HG03025 (cell line): Measurements from ENCODE around the gene RAI14.

Experiments used
- ATAC-seq: cut with Tn5 transposase; IDR thresholded peaks from one replicate; pipeline ENCODE4 v1.9.1; 2021; ENCODE audit warnings: mild to moderate bottlenecking, moderate library complexity; ENCODE audit not compliant: unreplicated experiment, low FRiP score

RAI14 gene

GRCh38 chr5:34656001-34656699 is at the start of gene RAI14:
Gene RAI14 (plus strand): TSS chr5:34656328. CDS start chr5:34686920, 30,592 bp downstream.
- no peak for ATAC-seq

- no peak for ATAC-seq
These were observed 47.8 kb upstream of the RAI14 start for GRCh38 chr5:34608368-34608767.

- no peak for ATAC-seq
These were observed 47.1 kb upstream of the RAI14 start for GRCh38 chr5:34608859-34609648.

GRCh38 chr5:34609951-34610441 is 46.1 kb upstream of the RAI14 start:
- ATAC-seq = no peak

- ATAC-seq = no peak
These were observed 45.6 kb upstream of the RAI14 start for GRCh38 chr5:34610546-34610945.

- no peak for ATAC-seq
These were observed 44.4 kb upstream of the RAI14 start for GRCh38 chr5:34611464-34612415.

- ATAC-seq = no peak
These were observed 39.5 kb upstream of the RAI14 start for GRCh38 chr5:34616651-34617050.

GRCh38 chr5:34618371-34619065 is 37.6 kb upstream of the RAI14 start:
- no peak for ATAC-seq

- no peak for ATAC-seq
These were observed 35.9 kb upstream of the RAI14 start for GRCh38 chr5:34620185-34620584.

- ATAC-seq = no peak
These were observed 34.6 kb upstream of the RAI14 start for GRCh38 chr5:34621277-34622097.

GRCh38 chr5:34622098-34622400 is 34.1 kb upstream of the RAI14 start:
- ATAC-seq = no peak

- ATAC-seq = no peak
These were observed 31.4 kb upstream of the RAI14 start for GRCh38 chr5:34624691-34625090.

GRCh38 chr5:34625246-34625645 is 30.9 kb upstream of the RAI14 start:
- no peak for ATAC-seq

- ATAC-seq = no peak
These were observed 30.1 kb upstream of the RAI14 start for GRCh38 chr5:34626036-34626435.

GRCh38 chr5:34626751-34627150 is 29.4 kb upstream of the RAI14 start:
- ATAC-seq = no peak

- ATAC-seq = no peak
These were observed 28.3 kb upstream of the RAI14 start for GRCh38 chr5:34627794-34628193.

- no peak for ATAC-seq
These were observed 27.8 kb upstream of the RAI14 start for GRCh38 chr5:34628373-34628772.

GRCh38 chr5:34630596-34630995 is 25.5 kb upstream of the RAI14 start:
- ATAC-seq = no peak

- ATAC-seq = no peak
These were observed 23.2 kb upstream of the RAI14 start for GRCh38 chr5:34632807-34633422.
